GM12878 (cell line): ENCODE data around the gene GOLGA6B. TPM values are rescaled to one million over a fixed set of nuclear protein-coding genes. Genes with fewer than 3 reads are reported as not detected.
"Not testable (repeated sequence)": the region's sequence is repeated elsewhere in the genome, so short reads cannot be mapped to it uniquely, and the experiment has no call there.

Experiments used
- ATAC-seq: fragments of 200-7000 bp; cut with Tn5 transposase; 3 replicates; pipeline ENCODE4 v1.9.1; 2020; ENCODE audit warnings: mild to moderate bottlenecking, moderate library complexity
- BruUV-seq: library from RNA; stranded (reverse); fragments of 400-500 nt; replicated peaks from 2 replicates; lab custom pipeline; 2021; lab: Mats Ljungman, UMichigan
- CTCF ChIA-PET: fragments of 300-600 bp; sonication (Branson Sonifier 250); formaldehyde crosslinking; extraction: SDS; loops from one replicate; lab custom pipeline; 2021; ENCODE audit warnings: inconsistent platforms; lab: Yijun Ruan, JAX
- POLR2A ChIA-PET: fragments of 350-600 bp; formaldehyde crosslinking; extraction: SDS; loops from one replicate; lab custom pipeline; 2021; ENCODE audit warnings: inconsistent platforms; lab: Charles Lee
- RAD21 ChIA-PET: fragments of 300-600 bp; sonication (Branson Sonifier 250); formaldehyde crosslinking; loops from one replicate; lab custom pipeline; 2023; ENCODE audit warnings: antibody characterized with exemption; ENCODE audit not compliant: unreplicated experiment; lab: Charles Lee
- SMC1A ChIA-PET: fragments of 300-600 bp; sonication (Branson Sonifier 250); formaldehyde crosslinking; loops from one replicate; lab custom pipeline; 2023; ENCODE audit not compliant: unreplicated experiment, uncharacterized antibody; lab: Charles Lee
- DNase-seq: peaks from one replicate; pipeline ENCODE4 v3.0.0-alpha.2; 2011; ENCODE audit warnings: low read depth, low spot score
- FAIRE-seq: peaks from 3 replicates; lab custom pipeline; 2011; peaks lifted over from hg19 to GRCh38; lab: Jason Lieb, UNC
- H2AFZ ChIP-seq: 2 replicates; pipeline ENCODE4 v1.6.0; 2011; ENCODE audit warnings: low read depth, low read length, control low read depth; ENCODE audit not compliant: control insufficient read depth
- H3K27ac ChIP-seq: 2 replicates; pipeline ENCODE4 v1.5.1; 2011; ENCODE audit warnings: control low read depth; ENCODE audit not compliant: control insufficient read depth, insufficient read depth
- H3K27me3 ChIP-seq, 2 experiments: replicated peaks in 1 of 2; 2 replicates each; pipeline versions ENCODE4 v1.6.0 to v1.6.1; 2011; ENCODE audit warnings: low read length in 1 of 2; ENCODE audit not compliant: control insufficient read depth in 2 of 2, insufficient read depth in 2 of 2
- H3K36me3 ChIP-seq, 2 experiments: 2 replicates each; pipeline ENCODE4 v1.5.1; 2011; ENCODE audit warnings: low read length in 1 of 2; ENCODE audit not compliant: control insufficient read depth in 2 of 2, insufficient read depth in 2 of 2
- H3K4me1 ChIP-seq: 2 replicates; pipeline ENCODE4 v1.6.1; 2011; ENCODE audit warnings: mild to moderate bottlenecking, low read length, moderate library complexity, mixed read lengths; ENCODE audit not compliant: control insufficient read depth, insufficient read depth
- H3K4me2 ChIP-seq: 2 replicates; pipeline ENCODE4 v1.6.0; 2011; ENCODE audit warnings: control low read depth; ENCODE audit not compliant: control insufficient read depth, insufficient read depth
- H3K4me3 ChIP-seq: fragments of 200-600 bp; sonication (generic); 2 replicates; pipeline ENCODE4 v1.5.1; 2016
- H3K79me2 ChIP-seq: 2 replicates; pipeline ENCODE4 v1.6.0; 2011; ENCODE audit warnings: low read length; ENCODE audit not compliant: control insufficient read depth, insufficient read depth
- H3K9ac ChIP-seq: 2 replicates; pipeline ENCODE4 v1.8.0; 2011; ENCODE audit warnings: low read length, control low read depth, mixed read lengths; ENCODE audit not compliant: control insufficient read depth, insufficient read depth
- H3K9me3 ChIP-seq: replicated peaks from 3 replicates; pipeline ENCODE4 v1.5.1; 2011; ENCODE audit warnings: mild to moderate bottlenecking, low read length; ENCODE audit not compliant: control insufficient read depth, insufficient read depth
- H4K20me1 ChIP-seq: 2 replicates; pipeline ENCODE4 v1.6.0; 2011; ENCODE audit not compliant: control insufficient read depth, insufficient read depth
- WGBS: methylation state at CpG from one replicate; pipeline ENCODE4 v1.1.6; 2016; ENCODE audit warnings: low lambda C conversion rate; ENCODE audit not compliant: insufficient replicate concordance, insufficient coverage; ENCODE audit errors: missing lambda C conversion rate; 5-methylcytosine and 5-hydroxymethylcytosine counted together
- in situ Hi-C: fragments of 300-500 bp; cut with MboI; formaldehyde crosslinking; loops from 9 replicates; pipeline ENCODE4 v1.14.3; 2018; ENCODE audit warnings: mixed read lengths
- intact Hi-C: fragments of 100-400 bp; cut with micrococcal nuclease; formaldehyde crosslinking; loops from one replicate; pipeline ENCODE4 v1.14.2; 2022; ENCODE audit not compliant: unreplicated experiment
- polyA plus RNA-seq, 11 experiments: library from polyadenylated mRNA; depleted of rRNA in 4 of 11; unstranded in 6 of 11; stranded (reverse) in 5 of 11; fragments of >200 nt; fragmentation: Nextera tagmentation in 4 of 11; fragmentation: Illumina TruSeq in 1 of 11; extraction: Ambion mirVana in 4 of 11; extraction: Trizol in 1 of 11; gene quantifications; 1 replicate in 1 of 11; 2 replicates in 10 of 11; pipeline versions ENCODE4 v1.2.1 to v1.2.3, GENCODE V29; 2011 to 2016; ENCODE audit warnings: inconsistent platforms in 2 of 11, missing spikeins in 2 of 11, low read depth in 1 of 11
- total RNA-seq, 4 experiments: library from RNA; depleted of rRNA in 3 of 4; stranded (reverse); fragments of >200 nt in 3 of 4; fragmentation: Illumina TruSeq in 1 of 4; extraction: Trizol in 1 of 4; gene quantifications; 2 replicates each; pipeline versions ENCODE4 v1.2.1 to v1.2.3, GENCODE V29; 2013 to 2021
- TF ChIP-seq, protein P1 (sequence below): IDR thresholded peaks from 2 replicates; pipeline ENCODE4 v1.6.1; 2011; ENCODE audit warnings: borderline replicate concordance, low read depth, mild to moderate bottlenecking, moderate library complexity, mixed read lengths, low read length; ENCODE audit not compliant: insufficient read depth; ENCODE audit errors: extremely low read length

GOLGA6B gene
- total and polyA plus RNA-seq, 10 of the 15 experiments (the other 5 are each of a cell fraction or from before 2014, with no cell fraction given), result not detected

DNA sequence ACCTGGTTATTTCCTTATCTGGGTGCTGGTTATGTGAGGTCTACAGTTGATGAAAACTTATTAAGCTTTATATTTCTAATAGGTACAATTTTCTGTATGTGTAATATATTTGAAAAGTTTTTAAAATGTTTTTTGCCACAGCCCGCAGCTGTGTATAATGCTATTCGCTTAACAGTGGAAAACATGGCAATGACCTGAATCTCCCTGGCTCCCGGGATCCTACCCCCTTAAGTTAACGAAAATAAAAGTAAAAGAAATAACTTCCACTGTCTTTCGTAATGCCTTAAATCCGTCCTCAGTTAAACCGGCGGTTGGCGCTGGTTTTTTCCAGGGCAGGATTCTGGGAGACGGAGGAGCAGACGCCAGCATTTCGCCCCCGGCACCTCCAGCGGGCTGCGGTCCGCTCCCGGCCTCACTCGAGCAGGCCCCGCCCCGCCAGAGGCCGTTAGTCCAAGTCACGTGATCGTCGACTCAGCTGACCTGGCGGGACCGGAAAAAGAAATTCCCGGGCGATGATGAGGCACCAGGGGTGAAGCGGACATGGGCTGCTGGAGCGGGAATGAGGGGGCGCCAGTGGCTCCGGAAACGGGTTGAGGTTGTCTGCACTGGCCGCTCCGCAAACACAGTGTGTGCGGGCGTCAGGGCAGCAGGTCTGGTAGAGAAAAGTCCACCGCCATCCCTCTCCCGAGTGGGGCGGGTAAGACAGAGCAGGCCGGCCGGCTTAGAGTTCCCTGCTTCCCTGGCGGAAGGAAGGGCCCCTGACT is 17.8 kb upstream of the GOLGA6B start:
- POLR2A ChIA-PET, H3K36me3 ChIP-seq, in situ Hi-C loops, SMC1A ChIA-PET, H3K4me1 ChIP-seq, H3K9me3 ChIP-seq, H3K4me3 ChIP-seq, RAD21 ChIA-PET, H3K27ac ChIP-seq, H3K27me3 ChIP-seq, H3K4me2 ChIP-seq, FAIRE-seq, H4K20me1 ChIP-seq, H3K79me2 ChIP-seq, H3K9ac ChIP-seq, H2AFZ ChIP-seq, intact Hi-C loops, CTCF ChIA-PET: not testable (repeated sequence)
- DNase-seq (peak; percentile 2), ATAC-seq (peak; percentile 89)
- TF ChIP-seq, protein P1, sequence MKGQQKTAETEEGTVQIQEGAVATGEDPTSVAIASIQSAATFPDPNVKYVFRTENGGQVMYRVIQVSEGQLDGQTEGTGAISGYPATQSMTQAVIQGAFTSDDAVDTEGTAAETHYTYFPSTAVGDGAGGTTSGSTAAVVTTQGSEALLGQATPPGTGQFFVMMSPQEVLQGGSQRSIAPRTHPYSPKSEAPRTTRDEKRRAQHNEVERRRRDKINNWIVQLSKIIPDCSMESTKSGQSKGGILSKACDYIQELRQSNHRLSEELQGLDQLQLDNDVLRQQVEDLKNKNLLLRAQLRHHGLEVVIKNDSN, result peak; percentile 19
- WGBS, result 1% methylated on average over 13 of the region's 43 CpGs
- BruUV-seq, result TSS peak; percentile 89

DNA sequence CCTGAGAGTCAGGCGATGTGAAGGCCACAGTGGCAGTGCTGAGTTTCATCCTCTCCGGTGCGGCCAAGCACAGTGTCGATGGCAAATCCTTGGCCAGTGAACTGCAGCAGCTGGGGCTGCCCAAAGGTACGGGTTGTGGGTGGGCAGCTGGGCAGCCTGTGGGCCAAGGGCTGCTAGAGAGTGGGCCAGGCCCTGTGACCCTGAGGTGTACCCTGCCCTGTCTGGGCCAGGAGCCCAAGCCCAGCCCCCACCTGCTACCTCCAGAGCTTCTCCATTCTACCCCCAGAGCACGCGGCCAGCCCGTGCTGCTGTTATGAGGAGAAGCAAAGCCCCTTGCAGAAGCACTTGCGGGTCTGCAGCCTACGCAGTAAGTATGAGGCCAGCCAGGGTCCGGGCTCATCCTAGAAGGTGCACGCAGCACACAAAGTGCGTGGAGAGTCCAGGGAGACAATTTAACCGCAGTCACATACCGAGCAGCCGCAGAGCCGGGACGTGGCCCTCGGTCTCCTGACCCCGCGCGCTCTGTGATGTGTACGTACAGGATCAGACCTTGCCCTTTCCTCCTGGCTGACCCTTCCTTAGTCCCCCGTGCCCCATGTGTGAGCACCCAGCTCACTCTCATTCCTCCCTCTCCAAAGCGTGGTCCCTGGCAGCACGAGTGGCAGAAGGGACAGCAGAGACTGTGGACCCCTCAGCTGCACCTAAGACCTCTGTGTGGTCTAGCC is 14.6 kb upstream of the GOLGA6B start:
- H3K4me3 ChIP-seq, H4K20me1 ChIP-seq, ATAC-seq, CTCF ChIA-PET, H2AFZ ChIP-seq, H3K4me1 ChIP-seq, BruUV-seq, RAD21 ChIA-PET, H3K79me2 ChIP-seq, H3K27me3 ChIP-seq, POLR2A ChIA-PET, in situ Hi-C loops, FAIRE-seq, H3K9ac ChIP-seq, H3K4me2 ChIP-seq, intact Hi-C loops, H3K36me3 ChIP-seq, DNase-seq, SMC1A ChIA-PET, H3K9me3 ChIP-seq, H3K27ac ChIP-seq: not testable (repeated sequence)
- no CpG with 5 or more reads among the region's 26 CpGs for WGBS

DNA sequence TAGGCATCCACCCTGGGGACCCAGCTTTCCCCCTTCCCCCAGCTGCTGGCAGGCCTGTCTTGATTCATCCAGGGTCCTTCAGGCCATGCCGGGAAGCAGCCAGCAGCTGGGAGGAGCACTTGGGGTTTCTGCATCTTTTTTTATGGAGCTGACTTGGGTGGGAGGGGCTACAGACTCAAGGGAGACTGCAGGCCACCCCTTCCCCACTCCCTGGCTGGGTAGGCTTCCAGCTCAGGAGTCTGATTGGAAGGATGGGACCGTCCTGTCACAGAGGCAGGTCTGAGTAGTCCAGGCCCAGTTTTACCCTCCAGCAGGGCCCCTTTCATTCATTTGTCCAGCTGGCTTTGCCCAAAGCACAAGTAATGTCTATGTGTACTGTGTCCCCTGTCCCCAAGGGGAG is 12.2 kb upstream of the GOLGA6B start:
- H3K27me3 ChIP-seq, in situ Hi-C loops, BruUV-seq, H3K79me2 ChIP-seq, intact Hi-C loops, POLR2A ChIA-PET, H3K9ac ChIP-seq, H3K36me3 ChIP-seq, H2AFZ ChIP-seq, FAIRE-seq, DNase-seq, CTCF ChIA-PET, ATAC-seq, RAD21 ChIA-PET, H4K20me1 ChIP-seq, H3K4me2 ChIP-seq, SMC1A ChIA-PET, H3K4me1 ChIP-seq, H3K27ac ChIP-seq, H3K9me3 ChIP-seq, H3K4me3 ChIP-seq: not testable (repeated sequence)
- WGBS, result no CpG with 5 or more reads among the region's 2 CpGs
